HL-60 (cell line): ENCODE data around the gene PC.

ENCODE experiments used
- DNase-seq, 2 experiments: peaks; one replicate each; pipeline ENCODE4 v3.0.0-alpha.2; 2010 to 2020; ENCODE audit warnings: low read depth in 1 of 2, low spot score in 1 of 2
- H3K27ac ChIP-seq: fragments of 250-450 bp; sonication (Bioruptor Pico); replicated peaks from 2 replicates; pipeline ENCODE4 v1.5.1; 2020; ENCODE audit warnings: mild to moderate bottlenecking, moderate library complexity
- H3K27me3 ChIP-seq: fragments of 250-450 bp; sonication (Bioruptor Pico); 2 replicates; pipeline ENCODE4 v1.5.1; 2021; ENCODE audit warnings: mild to moderate bottlenecking, moderate library complexity; ENCODE audit not compliant: insufficient read depth, poor library complexity, severe bottlenecking
- H3K4me3 ChIP-seq: replicated peaks from 2 replicates; pipeline ENCODE4 v1.5.1; 2011; ENCODE audit warnings: mild to moderate bottlenecking, control low read depth, low read length; ENCODE audit not compliant: insufficient read depth
- GABPA ChIP-seq: IDR thresholded peaks from 2 replicates; pipeline ENCODE4 v1.6.1; 2012; ENCODE audit warnings: low read depth
- POLR2AphosphoS5 ChIP-seq: IDR thresholded peaks from 2 replicates; pipeline ENCODE4 v1.6.1; 2012; ENCODE audit warnings: low read depth
- REST ChIP-seq: IDR thresholded peaks from 2 replicates; pipeline ENCODE4 v1.6.1; 2012; ENCODE audit warnings: low read depth; ENCODE audit not compliant: insufficient replicate concordance
- SPI1 ChIP-seq: IDR thresholded peaks from 2 replicates; pipeline ENCODE4 v1.6.1; 2012; ENCODE audit warnings: low read depth, mild to moderate bottlenecking, borderline replicate concordance
- TF ChIP-seq, protein P1 (sequence below): IDR thresholded peaks from one replicate; pipeline ENCODE4 v1.5.1; 2011; ENCODE audit warnings: low read length, control low read depth, inconsistent platforms; ENCODE audit not compliant: insufficient read depth

The PC gene

GRCh38 chr11:66888282-66888681 is 69.9 kb downstream of the PC start:
- TF ChIP-seq GABPA (no peak), POLR2AphosphoS5 (no peak), REST (no peak), SPI1 (no peak)
- TF ChIP-seq, protein P1, sequence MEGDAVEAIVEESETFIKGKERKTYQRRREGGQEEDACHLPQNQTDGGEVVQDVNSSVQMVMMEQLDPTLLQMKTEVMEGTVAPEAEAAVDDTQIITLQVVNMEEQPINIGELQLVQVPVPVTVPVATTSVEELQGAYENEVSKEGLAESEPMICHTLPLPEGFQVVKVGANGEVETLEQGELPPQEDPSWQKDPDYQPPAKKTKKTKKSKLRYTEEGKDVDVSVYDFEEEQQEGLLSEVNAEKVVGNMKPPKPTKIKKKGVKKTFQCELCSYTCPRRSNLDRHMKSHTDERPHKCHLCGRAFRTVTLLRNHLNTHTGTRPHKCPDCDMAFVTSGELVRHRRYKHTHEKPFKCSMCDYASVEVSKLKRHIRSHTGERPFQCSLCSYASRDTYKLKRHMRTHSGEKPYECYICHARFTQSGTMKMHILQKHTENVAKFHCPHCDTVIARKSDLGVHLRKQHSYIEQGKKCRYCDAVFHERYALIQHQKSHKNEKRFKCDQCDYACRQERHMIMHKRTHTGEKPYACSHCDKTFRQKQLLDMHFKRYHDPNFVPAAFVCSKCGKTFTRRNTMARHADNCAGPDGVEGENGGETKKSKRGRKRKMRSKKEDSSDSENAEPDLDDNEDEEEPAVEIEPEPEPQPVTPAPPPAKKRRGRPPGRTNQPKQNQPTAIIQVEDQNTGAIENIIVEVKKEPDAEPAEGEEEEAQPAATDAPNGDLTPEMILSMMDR: no peak
- H3K27ac ChIP-seq: no peak overlapping the region
- no peaks in the 10 kb centered on the region for H3K27me3 ChIP-seq
- no peak for DNase-seq
- H3K4me3 ChIP-seq: no peak overlapping the region

DNA sequence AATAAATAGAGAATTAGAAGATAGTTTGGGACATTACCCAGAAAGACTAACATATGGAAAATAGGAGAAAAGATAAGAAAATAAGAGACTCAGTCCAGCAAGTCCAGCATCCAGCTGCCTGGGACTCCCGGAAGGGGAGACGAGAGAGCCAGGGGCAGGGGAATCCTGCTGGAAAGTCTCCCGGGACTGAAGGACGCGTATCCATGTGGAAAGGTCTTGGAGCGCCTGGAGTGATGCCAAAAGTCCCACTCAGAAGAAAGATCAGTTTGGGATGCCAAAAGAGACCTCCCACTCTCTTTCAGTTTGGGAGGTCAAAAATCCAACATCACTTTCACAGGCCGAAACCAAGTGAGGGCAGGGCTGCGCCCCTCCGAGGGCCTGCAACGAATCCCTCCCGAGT is 70.7 kb downstream of the PC start:
- no peak overlapping the region for H3K27ac ChIP-seq
- H3K27me3 ChIP-seq: no peaks in the 10 kb centered on the region
- H3K4me3 ChIP-seq: no peak overlapping the region
- TF ChIP-seq, protein P1: no peak
- TF ChIP-seq GABPA (no peak), SPI1 (no peak), POLR2AphosphoS5 (no peak), REST (no peak)
- DNase-seq: no peak

GRCh38 chr11:66886671-66887221 is 71.4 kb downstream of the PC start:
- no peaks in the 10 kb centered on the region for H3K27me3 ChIP-seq
- no peak for TF ChIP-seq POLR2AphosphoS5
- TF ChIP-seq GABPA: no peak
- TF ChIP-seq SPI1: no peak
- TF ChIP-seq REST: no peak
- TF ChIP-seq, protein P1: no peak
- no peak for DNase-seq

More at GRCh38 chr11:66886671-66887221, 71.4 kb downstream of the PC start:
- Histone ChIP-seq H3K4me3 (no peak overlapping the region), H3K27ac (no peak overlapping the region)
